Suprapubic skin (tissue), 3 donors: Measurements from ENCODE around the gene ANKRD12.

ENCODE experiments used
- EP300 ChIP-seq: sonication (generic); formaldehyde crosslinking; IDR thresholded peaks from one replicate; pipeline ENCODE4 v1.6.1; 2017; ENCODE audit warnings: antibody characterized with exemption
- TF ChIP-seq, protein P1 (sequence below), 2 donors: fragments of 200-600 bp in 1 of 2; fragments of 450-650 bp in 1 of 2; sonication (generic) in 1 of 2; IDR thresholded peaks; one replicate each; pipeline ENCODE4 v1.5.1; 2016 to 2019; ENCODE audit warnings: antibody characterized with exemption in 2 of 2, mild to moderate bottlenecking in 1 of 2, moderate library complexity in 1 of 2

DNA sequence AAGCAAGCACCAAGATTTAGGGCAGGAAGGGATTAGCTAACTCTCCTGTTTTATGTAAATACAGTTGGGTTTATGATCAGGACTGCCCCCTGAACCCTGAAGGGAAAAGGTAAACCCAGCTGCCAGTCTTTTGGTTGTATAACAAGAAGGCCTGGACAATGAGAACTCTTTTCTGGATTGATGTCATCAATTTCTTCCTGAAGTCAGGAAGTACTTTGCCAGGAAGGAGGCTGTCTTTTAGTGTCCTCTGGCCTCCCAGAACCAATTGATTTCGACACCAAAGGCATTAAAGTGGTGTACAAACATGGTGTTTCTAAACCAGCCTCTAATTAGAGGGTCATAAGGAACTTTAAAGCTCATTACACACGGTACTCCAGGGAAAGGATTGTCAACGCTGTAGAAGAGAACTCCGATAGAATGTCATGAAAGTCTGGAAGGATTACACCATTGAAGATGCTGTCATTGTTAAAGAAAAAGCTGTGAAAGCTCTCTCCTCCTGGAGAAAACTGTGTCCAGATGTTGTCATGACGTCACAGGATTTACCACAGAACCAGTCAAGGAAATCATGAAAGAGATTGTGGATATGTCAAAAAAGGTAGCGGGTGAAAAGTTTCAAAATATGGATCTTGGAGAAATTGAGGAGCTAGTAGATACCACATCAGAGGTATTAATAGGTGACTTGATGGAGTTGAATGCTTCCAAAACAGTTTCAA is 78.8 kb downstream of the ANKRD12 start:
- TF ChIP-seq, protein P1, sequence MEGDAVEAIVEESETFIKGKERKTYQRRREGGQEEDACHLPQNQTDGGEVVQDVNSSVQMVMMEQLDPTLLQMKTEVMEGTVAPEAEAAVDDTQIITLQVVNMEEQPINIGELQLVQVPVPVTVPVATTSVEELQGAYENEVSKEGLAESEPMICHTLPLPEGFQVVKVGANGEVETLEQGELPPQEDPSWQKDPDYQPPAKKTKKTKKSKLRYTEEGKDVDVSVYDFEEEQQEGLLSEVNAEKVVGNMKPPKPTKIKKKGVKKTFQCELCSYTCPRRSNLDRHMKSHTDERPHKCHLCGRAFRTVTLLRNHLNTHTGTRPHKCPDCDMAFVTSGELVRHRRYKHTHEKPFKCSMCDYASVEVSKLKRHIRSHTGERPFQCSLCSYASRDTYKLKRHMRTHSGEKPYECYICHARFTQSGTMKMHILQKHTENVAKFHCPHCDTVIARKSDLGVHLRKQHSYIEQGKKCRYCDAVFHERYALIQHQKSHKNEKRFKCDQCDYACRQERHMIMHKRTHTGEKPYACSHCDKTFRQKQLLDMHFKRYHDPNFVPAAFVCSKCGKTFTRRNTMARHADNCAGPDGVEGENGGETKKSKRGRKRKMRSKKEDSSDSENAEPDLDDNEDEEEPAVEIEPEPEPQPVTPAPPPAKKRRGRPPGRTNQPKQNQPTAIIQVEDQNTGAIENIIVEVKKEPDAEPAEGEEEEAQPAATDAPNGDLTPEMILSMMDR (IDR thresholded peaks at IDR 0.05): no peak
- TF ChIP-seq EP300: no peak
